C4-2B (cell line): ENCODE measurements around the gene ADGRD1.

Experiments used
- H3K27ac ChIP-seq: fragments of 450-650 bp; 2 replicates; pipeline ENCODE4 v1.5.1; 2017
- CTCF ChIP-seq: fragments of 450-650 bp; conservative IDR thresholded peaks from 2 replicates; pipeline ENCODE4 v1.5.1; 2017; ENCODE audit warnings: mild to moderate bottlenecking
- ZFX ChIP-seq: fragments of 450-650 bp; IDR thresholded peaks from 2 replicates; pipeline ENCODE4 v1.6.1; 2017

ADGRD1 gene

GRCh38 chr12:130954544-130954831 is 781 bp downstream of the ADGRD1 start:
- no peak overlapping the region for H3K27ac ChIP-seq
- TF ChIP-seq ZFX (no peak), CTCF (no peak)

- no peak for TF ChIP-seq ZFX
- no peak for TF ChIP-seq CTCF
- H3K27ac ChIP-seq = no peak overlapping the region
These were observed 1.6 kb downstream of the ADGRD1 start for GRCh38 chr12:130955238-130955816.

- TF ChIP-seq ZFX (no peak), CTCF (no peak)
- H3K27ac ChIP-seq = no peak overlapping the region
These were observed 2.3 kb downstream of the ADGRD1 start for GRCh38 chr12:130956009-130956408.

- TF ChIP-seq ZFX (no peak), CTCF (no peak)
- no peak overlapping the region for H3K27ac ChIP-seq
These were observed 3.0 kb downstream of the ADGRD1 start for GRCh38 chr12:130956456-130957303.

- H3K27ac ChIP-seq = no peak overlapping the region
- no peak for TF ChIP-seq CTCF
- TF ChIP-seq ZFX = no peak
These were observed 3.6 kb downstream of the ADGRD1 start for GRCh38 chr12:130957304-130957621.

- no peak for TF ChIP-seq CTCF
- TF ChIP-seq ZFX = no peak
- H3K27ac ChIP-seq = no peak overlapping the region
These were observed 4.9 kb downstream of the ADGRD1 start for GRCh38 chr12:130958557-130959140.

- H3K27ac ChIP-seq = no peak overlapping the region
- TF ChIP-seq CTCF (no peak), ZFX (no peak)
These were observed 5.9 kb downstream of the ADGRD1 start for GRCh38 chr12:130959632-130960031.
